ENCODE measurements around the gene SCGB1A1.

Gene SCGB1A1

DNA sequence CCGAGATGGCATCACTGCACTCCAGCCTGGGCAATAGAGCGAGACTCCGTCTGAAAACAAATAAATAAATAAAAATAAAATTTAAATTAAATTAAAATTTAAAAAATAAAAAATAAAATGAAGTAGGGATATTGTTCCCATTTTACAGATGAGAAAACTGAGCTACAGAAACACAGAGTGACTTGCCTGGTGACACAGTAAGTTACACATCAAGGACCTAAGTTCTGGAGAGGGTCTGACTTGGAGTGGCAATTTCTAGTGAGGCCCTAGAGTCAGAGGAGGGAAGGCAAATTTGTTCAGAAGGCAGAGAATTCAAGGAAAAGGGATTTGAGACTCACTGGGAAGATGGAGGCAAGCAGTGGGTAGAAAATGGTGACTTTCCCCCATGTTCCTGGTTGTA is 2.0 kb downstream of the SCGB1A1 start:
- no peak for DNase-seq (ENCODE audit: low read depth, low spot score)

- DNase-seq (ENCODE audit: low read depth, low spot score) = no peak
These were observed 3.2 kb downstream of the SCGB1A1 start for GRCh38 chr11:62421996-62422395.

DNA sequence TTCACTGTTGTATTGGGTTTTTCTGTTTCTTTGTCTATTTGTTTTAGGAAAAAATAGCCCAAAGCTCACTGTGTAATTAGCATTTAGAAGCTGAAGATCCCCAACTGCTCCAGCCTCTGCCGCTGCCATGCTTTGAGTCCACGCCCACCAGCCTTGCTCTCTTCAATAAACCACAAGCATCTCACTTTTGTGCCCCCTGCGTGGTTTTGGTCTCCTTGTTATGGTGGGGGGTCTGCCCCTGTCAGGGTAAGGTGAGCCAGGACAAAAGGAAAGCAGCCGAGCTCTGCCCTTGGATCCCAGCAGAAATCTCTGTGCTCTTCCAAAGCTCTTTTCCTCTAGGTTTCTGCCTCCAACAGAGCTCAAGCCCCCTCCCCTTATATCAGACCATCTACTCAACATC is 4.2 kb downstream of the SCGB1A1 start:
- no peak for DNase-seq (ENCODE audit: low read depth, low spot score)

- no peak for DNase-seq (ENCODE audit: low read depth, low spot score)
These were observed 8.9 kb downstream of the SCGB1A1 start for GRCh38 chr11:62427630-62428233.

DNA sequence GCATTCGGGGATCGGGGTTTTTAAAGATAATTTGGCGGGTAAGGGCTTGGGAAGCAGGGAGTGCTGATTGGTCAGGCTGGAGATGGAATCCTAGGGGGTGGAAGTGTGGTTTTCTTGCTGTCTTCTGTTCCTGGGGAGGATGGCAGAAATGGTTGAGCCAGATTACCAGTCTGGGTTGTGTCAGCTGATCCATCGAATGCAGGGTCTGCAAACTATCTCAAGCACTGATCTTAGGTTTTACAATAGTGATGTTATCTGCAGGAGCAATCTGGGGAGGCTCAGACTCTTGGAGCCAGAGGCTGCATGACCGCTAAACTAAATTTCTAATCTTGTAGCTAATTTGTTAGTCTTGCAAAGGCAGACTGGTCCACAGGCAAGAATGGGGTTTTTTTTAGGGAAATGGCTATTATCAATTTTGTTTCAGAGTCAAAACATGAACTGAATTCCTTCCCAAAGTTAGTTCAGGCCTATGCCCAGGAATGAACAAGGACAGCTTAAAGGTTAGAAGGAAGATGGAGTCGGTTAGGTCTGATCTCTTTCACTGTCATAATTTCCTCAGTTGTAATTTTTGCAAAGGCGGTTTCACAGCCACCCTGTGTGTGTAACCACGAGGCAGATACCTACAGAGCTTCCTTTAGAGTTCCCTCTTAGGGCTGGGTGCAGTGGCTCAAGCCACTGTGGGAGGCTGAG is 10.2 kb downstream of the SCGB1A1 start:
- DNase-seq (ENCODE audit: low read depth, low spot score) = no peak

GRCh38 chr11:62430425-62430824 is 11.6 kb downstream of the SCGB1A1 start:
- no peak for DNase-seq (ENCODE audit: low read depth, low spot score)

- no peak for DNase-seq (ENCODE audit: low read depth, low spot score)
These were observed 12.5 kb downstream of the SCGB1A1 start for GRCh38 chr11:62431171-62431901.

GRCh38 chr11:62432695-62433094 is 13.9 kb downstream of the SCGB1A1 start:
- DNase-seq (ENCODE audit: low read depth, low spot score) = no peak

DNA sequence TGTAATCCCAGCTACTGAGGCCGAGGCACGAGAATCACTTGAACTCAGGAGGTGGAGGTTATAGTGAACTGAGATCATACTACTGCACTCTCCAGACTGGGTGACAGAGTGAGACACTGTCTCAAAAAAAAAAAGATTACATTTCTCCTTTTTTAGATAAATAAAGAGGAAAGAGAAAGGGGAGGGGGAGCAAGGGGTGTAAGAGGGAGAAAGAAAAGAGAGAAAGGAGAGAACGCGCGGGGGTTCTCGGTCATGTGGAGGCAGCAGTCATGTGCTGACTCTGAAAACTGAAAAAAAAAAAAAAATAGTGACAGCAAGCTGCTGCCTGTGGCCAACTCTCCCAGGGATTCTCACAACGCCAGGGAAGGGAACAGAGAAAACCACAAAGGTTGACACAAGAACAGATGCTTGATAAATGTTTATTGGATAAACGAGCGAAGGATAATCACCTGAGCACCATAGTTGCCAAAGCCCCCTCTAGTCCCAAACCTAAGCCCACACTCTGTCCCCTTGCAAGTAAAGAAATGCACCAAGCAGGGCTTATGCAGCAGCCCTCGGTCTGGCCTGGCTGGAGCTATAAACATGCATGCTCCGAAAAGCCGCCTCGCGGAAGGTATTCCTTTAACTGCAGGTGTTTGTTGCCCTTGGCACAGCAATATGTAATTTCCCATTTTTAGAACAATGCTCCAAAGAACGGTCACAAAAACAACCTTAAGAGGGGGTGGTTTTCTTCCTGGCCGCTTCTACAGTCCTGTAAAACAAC is 14.5 kb downstream of the SCGB1A1 start:
- DNase-seq (ENCODE audit: low read depth, low spot score) = no peak

- no peak for DNase-seq (ENCODE audit: low read depth, low spot score)
These were observed 15.1 kb downstream of the SCGB1A1 start for GRCh38 chr11:62433904-62434276.

GRCh38 chr11:62435846-62436660 is 17.2 kb downstream of the SCGB1A1 start:
- DNase-seq (ENCODE audit: low read depth, low spot score) = no peak

DNA sequence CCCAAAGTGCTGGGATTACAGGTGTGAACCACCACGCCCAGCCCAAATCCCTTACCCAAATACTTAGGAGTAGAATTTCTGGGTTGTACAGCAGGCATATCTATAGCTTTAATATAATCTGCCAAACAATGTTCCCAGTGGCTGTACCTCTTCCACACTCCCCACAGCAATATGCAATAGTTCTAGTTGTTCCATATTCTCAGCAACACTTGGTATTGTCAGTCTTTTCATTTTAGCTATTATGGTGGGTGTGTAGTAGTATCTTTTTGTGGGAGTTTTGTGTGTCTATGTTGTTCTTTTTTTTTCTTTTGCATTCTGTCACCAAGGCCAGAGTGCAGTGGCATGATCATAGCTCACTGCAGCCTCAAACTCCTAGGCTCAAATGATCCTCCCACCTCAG is 18.8 kb downstream of the SCGB1A1 start:
- DNase-seq (ENCODE audit: low read depth, low spot score) = no peak

DNA sequence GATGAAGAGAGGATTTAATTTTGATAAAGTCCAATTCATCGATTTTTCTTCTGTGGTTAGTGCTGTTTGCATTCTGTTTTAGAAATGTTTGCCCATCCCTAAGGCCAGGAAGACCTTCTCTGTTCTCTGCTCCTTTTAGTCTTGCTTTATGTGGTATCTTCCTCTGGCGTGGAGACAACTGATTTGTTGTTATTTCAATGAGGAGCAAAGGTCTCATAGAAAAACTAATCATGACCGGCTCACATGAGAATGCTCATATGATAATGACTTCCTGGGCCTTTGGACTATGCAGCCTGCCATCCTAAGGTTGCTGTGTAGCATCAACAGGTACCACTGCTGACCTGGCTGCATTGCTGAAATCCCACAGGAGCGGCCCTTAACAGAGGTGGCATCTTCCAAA is 19.8 kb downstream of the SCGB1A1 start:
- no peak for DNase-seq (ENCODE audit: low read depth, low spot score)

DNA sequence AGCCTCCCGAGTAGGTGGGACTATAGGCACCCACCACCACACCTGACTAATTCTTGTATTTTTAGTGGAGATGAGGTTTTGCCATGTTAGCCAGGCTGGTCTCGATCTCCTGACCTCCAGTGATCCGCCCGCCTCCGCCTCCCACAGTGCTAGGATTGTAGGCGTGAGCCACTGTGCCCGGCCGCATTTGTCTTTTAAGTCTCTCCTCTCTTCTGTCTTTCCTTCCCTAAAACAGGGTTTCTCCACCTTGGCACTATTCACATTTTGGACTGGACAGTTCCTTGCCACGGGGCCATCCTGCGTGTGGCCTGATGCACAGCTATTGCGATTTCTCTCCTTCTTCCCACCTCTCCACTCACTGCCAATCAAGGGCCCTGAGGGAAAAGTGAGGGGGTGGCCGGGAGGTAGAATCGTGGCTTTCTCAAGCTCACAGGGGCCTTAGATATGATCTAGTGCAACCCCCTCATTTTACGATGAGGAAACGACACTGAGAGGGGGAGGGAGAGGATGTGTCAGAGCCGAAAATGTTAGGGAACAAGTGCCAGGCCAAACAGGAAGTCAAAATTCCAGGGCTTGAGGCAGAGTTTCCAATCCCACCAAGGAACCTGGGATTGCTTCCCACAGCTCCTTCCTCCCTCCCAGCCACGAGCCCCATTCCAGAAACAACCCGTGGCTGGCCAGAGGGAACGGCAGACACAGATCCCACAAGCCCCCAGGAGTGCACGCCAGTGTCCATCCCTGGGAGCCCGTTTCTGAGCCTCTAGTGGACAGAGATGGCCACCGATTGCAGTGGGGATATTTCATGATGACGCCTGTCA is 21.2 kb downstream of the SCGB1A1 start:
- DNase-seq (ENCODE audit: low read depth, low spot score) = no peak

- DNase-seq (ENCODE audit: low read depth, low spot score) = no peak
These were observed 24.8 kb downstream of the SCGB1A1 start for GRCh38 chr11:62443390-62444235.

DNA sequence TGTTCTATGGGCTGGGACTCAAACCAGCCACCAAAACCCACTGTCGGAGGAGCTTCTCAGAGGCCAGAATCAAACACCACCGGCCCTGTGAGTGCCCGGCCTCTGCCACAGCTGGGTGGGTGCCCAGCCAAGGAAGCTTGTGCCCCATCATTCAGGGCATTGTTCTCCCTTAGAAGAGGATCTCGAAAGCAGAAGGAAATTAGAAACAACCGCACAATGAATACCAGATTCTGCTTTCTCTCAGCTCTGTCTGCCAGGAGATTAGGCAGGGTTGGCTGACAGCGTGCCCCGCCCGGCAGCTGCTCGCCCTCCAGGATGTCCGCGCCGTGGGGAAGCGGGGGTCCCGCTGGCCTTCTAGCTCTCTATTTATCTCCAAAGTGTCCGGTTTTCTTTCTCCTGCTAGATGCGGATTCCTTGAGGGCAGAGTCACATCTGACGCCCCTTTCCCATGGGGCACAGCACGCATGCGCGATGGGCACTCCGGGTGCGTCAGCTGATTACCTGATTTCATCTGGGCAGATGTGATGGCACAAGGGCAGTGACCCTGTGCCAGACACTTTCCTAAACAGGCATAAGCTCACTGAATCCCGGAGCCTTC is 25.5 kb downstream of the SCGB1A1 start:
- DNase-seq (ENCODE audit: low read depth, low spot score) = no peak

DNA sequence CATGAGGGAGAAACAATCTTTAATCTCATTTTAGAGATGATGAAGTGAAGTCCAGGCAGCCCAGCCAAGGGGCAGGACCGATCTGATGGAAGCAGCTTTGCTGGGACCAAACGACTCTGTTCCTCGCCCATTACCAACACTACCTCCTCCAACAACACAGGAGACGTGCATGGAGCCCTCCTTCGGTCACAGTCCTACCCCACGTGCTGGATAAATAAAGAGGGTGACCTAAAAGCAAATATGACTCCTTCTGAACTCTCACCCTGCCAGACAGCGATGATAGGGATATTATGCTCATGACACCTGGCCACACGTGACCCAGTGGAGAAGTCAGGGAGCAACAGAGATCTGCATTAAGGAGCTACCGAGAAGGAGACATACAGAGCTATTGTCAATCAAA is 26.0 kb downstream of the SCGB1A1 start:
- no peak for DNase-seq (ENCODE audit: low read depth, low spot score)

DNA sequence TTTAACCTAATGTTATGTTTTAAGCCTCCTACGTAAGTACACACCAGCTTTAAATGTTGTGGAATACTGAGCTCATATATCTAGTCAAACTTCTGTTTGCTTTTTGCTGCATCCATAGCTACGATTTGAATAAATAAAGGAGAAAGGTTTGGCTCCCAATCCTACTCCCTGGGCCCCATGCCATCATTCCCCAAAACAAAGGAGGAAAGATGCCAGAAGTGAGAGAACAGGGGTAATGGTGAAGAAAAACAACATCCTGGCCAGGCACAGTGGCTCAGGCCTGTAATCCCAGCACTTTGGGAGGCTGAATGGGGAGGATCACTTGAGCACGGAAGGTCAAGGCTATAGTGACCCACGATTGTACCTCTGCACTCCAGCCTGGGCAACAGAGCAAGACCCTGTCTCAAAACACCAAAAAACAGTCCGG is 26.5 kb downstream of the SCGB1A1 start:
- DNase-seq (ENCODE audit: low read depth, low spot score) = no peak

GRCh38 chr11:62446091-62446490 is 27.3 kb downstream of the SCGB1A1 start:
- no peak for DNase-seq (ENCODE audit: low read depth, low spot score)
